HG03378 (cell line): ENCODE data around the gene OR1S2.
"Not testable (repeated sequence)": the region's sequence is repeated elsewhere in the genome, so short reads cannot be mapped to it uniquely, and the experiment has no call there.

Experiments used
- ATAC-seq: cut with Tn5 transposase; IDR thresholded peaks from one replicate; pipeline ENCODE4 v1.9.1; 2021; ENCODE audit warnings: mild to moderate bottlenecking, moderate library complexity; ENCODE audit not compliant: unreplicated experiment

Gene OR1S2

GRCh38 chr11:58204042-58204441 lies at the start of gene OR1S2:
Gene OR1S2 (minus strand): TSS chr11:58204142. CDS start chr11:58204142, 0 bp downstream.
- no peak for ATAC-seq

DNA sequence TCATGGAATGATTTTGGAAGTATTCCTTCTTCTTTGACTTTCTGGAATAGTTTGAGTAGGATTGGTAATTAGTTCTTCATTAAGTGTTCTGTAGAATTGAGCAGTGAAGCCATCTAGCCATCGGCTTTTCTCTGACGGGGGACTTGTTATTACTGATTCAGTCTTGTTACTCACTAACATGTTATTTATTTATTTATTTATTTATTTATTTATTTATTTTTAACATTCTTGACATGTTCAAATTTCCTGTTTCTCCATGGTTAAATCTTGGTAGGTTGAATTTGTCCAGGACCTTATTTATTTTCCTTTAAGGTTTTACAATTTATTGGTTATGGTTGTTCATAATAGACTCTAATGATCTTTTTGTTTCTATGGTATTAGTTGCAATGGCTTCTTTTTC lies 40.0 kb upstream of the OR1S2 start:
- no peak for ATAC-seq

DNA sequence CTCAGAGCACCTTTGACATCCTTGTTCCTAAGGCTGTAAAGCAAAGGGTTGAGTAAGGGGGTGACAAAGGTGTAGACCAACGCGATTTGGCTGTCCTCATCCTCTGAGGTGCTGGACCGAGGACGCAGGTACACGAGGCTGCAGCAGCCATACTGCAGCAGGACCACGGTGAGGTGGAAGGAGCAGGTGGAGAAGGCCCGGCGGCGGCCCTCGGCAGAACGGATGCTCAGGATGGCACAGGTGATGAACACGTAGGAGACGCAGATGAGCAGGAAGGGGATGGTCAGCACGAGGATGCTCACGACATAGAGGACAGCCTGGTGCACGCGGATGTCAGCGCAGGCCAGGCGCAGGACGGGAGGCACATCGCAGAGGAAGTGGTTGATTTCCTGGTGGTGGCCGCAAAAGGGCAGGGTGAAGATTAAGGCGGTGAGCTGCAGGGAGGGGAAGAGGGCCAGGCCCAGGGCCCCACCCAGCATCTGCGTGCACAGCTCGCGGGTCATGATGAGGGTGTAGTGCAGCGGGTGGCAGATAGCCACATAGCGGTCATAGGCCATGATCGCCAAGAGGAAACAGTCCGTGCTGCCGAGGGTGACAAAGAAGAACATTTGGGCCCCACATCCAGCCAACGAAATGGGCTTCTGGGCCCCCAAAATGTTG lies 24.1 kb upstream of the OR1S2 start:
- ATAC-seq = no peak

DNA sequence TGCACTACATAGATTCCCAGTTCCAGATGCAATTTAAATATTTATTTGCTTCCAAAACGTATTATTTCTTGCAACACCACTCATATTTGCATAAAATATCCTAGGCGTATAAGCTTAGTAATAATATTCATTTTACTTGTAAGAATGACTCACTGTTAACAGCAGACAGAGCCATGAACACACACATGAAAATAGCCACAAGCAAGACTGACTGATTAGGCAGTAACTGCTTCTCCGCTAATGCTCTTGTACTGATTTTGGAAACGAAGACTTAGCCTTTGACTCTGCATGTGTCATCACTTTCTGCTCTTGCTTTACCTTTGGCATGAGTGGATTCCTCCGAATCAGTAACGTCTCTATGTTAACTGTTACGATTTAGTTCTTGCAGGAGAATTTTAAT lies 18.8 kb upstream of the OR1S2 start:
- no peak for ATAC-seq

DNA sequence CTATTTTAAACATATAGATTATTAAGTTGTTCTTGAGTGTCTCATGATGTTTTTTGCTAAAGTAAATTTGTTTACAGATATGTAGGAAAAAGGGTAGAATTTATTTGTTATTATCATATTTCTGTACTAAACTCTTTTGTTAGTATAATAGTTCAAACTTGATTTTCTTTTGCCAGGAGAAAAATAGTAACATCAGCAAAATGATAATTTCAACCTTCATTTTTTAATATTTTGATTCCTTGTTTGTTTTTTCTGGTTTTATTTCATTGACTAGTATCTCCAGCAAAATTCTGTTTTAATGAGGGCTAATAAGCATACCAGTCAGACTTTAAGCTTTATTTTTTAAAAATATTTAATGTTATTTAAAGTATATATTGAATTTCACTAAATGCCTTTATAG lies 12.5 kb upstream of the OR1S2 start:
- ATAC-seq = no peak

GRCh38 chr11:58212420-58212819 lies 8.5 kb upstream of the OR1S2 start, which contains the start of gene OR1S1:
Gene OR1S1 (plus strand): TSS chr11:58212720.
- ATAC-seq = not testable (repeated sequence)

DNA sequence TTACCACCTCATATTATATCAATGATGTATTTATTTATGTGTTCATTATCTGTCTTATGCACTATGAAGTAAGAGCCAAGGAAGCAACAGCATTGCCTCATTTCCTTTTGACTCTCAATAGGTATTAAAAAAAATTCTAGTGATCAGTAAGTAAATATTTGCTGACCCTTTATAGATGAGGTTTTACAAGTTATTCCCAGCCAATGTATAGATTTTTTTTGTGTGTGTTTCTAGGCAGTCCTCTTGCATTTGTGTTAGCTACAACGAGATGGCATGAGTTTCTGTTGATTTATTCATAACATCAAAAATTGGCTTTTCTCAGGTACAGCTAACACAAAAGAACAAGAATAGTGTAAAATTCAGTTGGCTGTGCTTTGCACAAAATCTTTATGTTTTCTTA lies 4.7 kb downstream of the OR1S2 start:
- ATAC-seq = no peak

DNA sequence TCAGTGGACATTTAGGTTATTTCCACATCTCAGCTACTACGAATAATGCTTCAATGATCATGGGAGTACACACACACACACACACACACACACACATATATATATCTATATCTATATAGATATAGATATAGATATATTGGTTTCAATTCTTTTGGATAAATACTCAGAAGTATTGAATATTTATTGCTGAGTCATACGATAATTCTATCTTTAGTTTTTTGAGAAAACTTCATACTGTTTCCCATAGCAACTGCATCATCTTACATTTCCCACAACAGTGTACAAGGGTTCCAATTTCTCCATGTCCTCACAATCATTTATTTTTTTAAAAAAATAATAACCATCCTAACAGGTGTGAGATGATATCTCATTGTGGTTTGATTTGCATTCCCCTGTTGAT lies 8.0 kb downstream of the OR1S2 start:
- ATAC-seq = no peak

DNA sequence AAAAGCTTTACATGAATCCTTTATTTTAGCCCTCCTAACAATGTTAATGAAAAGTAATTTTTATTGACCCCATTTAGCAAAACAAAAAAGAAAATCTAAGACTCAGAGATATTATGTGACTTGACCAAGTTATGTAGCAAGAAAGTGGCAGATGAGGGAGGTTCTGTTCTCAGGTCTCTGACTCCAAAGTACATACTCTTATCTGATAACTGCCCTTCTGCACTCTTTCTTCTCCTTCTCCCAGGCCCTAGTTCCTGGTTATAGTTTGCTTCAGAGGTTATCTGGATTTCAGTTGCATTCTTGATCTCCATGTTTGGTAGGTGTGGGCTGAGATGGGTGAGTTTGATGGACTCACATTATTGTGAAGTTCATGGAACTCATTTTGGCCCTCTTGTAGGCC lies 10.6 kb downstream of the OR1S2 start:
- ATAC-seq = no peak

DNA sequence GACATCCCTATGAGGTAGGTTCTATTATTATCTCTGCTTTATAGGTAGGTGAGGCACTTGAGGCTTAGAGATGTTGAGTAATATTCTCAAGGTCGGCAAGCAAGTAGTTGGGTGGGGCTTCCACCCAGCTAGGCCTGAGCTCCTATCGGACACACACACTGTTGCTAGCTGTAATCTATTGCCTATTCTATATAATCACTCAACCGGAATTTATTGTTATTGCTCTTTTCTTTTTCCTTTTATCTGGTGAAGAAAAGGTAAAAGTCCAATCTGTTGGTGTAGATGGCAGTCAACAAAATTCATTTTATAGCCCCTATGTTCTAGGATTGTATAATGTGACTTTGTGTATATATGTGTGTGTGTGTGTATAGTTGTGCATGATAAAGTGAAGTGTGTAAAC lies 11.7 kb downstream of the OR1S2 start:
- ATAC-seq = no peak

- no peak for ATAC-seq
Measured at GRCh38 chr11:58188770-58189169, 15.2 kb downstream of the OR1S2 start, which contains the start of gene OR9Q2. Gene OR9Q2 (plus strand): TSS chr11:58189070. CDS start chr11:58190491, 1,421 bp downstream.

GRCh38 chr11:58186938-58187337 lies 17.0 kb downstream of the OR1S2 start:
- ATAC-seq = no peak

DNA sequence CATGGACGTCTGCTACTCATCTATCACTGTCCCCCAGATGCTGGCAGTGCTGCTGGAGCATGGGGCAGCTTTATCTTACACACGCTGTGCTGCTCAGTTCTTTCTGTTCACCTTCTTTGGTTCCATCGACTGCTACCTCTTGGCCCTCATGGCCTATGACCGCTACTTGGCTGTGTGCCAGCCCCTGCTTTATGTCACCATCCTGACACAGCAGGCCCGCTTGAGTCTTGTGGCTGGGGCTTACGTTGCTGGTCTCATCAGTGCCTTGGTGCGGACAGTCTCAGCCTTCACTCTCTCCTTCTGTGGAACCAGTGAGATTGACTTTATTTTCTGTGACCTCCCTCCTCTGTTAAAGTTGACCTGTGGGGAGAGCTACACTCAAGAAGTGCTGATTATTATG lies 24.3 kb downstream of the OR1S2 start:
- no peak for ATAC-seq

GRCh38 chr11:58178444-58178843 lies 25.5 kb downstream of the OR1S2 start:
- ATAC-seq = no peak

DNA sequence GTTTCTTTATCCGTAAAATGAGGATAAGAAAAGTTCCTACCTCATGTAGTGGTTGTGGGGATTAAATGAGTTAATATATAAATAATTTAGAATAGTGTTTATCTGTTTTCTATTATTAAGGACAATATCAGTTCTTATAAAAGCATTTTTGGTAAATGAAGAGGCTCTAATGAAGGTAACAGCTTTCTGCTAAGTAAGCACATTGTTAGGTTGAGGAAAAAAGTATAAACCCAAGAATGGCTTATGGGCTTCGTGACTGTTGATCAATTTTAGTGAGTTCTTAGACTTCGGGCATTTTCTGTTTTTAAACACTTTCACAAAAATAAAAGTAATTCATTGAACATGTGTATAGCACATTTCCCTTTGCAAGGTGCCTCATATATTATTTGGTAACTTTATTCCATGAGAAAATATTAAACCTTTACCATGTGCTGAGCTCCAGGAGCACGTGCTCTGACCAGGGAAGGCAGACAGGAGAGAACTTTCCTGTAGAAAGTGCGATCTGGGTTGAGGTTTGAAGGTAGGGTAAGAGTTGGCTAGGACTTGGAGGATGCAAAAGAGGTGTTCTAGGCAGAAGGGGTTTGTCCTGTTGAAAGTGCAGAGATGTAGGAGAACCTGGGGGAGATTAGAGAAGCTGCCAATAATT lies 26.4 kb downstream of the OR1S2 start:
- ATAC-seq = no peak

DNA sequence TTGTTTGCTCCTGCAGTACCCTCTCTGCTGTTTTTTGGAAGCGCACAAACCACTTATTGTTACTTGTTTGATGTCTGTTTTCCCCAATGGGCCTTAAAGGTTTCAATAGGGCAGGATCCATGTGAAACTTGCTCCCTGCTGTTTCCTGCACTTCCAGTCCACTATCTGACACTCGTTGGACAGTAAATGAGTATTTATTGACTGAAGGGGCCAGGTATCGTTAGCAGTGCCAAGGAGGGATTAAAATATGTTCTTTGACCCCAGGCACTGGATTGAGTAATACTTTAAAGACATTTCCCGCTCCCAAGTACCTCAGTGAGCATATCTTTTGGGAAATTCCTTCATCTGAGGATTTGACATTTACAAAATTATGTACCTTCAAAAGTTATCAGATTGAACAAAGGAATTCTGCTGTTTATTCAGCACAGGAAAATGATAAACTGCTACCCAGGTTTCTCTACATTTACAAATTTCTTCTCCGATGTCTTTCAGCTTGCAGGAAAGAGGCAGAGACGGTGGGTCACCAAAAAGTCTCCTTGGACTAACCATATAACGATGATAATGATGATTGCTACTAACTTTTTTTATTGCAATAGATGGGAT lies 38.3 kb downstream of the OR1S2 start:
- no peak for ATAC-seq

DNA sequence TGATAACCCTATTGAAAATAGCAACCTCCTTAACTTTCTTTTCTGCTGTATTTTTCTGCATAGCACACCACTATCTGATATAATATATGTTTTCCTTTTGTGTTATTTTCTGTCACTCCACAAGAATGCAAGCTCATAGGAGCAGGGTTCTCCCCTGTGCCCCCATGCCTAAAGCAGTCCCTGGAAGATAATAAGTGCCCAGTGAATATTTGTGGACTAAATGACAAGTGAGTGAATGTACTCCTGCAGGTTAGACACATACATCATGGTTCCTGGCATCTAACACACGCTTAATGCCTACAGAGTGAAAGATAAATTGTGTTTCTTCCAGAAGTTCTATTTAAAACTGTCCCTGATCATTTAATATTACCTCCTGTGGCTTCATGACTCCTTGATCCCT lies 39.0 kb downstream of the OR1S2 start:
- no peak for ATAC-seq

DNA sequence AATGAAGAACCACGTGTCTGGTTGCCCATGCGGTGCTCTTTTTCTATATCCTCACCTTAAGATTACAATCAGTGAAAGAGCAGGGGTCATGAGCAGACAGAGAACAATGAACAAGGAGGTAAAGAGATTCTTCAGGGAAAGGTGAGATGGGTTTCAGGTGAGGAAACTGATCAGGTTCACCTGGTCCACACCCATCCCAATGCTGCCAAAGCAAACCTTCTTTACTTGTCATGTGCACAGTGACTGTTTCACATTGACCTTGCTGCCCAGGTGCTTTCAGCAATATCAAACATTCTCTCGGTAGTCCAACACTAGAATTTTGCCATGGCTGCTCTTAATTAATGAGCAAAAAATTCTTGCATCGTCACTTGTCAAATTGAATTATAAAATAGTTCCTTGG lies 39.6 kb downstream of the OR1S2 start:
- ATAC-seq = no peak
